HepG2 (cell line): Measurements from ENCODE around the gene SLC9C2.

Source experiments
- CEBPB ChIP-seq: IDR thresholded peaks from 2 replicates; pipeline ENCODE4 v1.6.1; 2011; ENCODE audit warnings: low read depth, low read length, improper control_type of control experiment, borderline replicate concordance
- CTCF ChIP-seq: sonication (generic); formaldehyde crosslinking; IDR thresholded peaks from 2 replicates; pipeline ENCODE4 v1.5.0; 2020; ENCODE audit warnings: mild to moderate bottlenecking, missing genetic modification reagents, moderate library complexity
- ELK4 ChIP-seq: sonication (generic); formaldehyde crosslinking; IDR thresholded peaks from 2 replicates; pipeline ENCODE4 v1.9.0; 2021; ENCODE audit warnings: missing genetic modification reagents, borderline replicate concordance
- NCOR1 ChIP-seq: fragments of 200-600 bp; sonication (generic); IDR thresholded peaks from 2 replicates; pipeline ENCODE4 v1.7.0; 2017; ENCODE audit warnings: antibody characterized with exemption, low read length, borderline replicate concordance
- RFXANK ChIP-seq: IDR thresholded peaks from 2 replicates; pipeline ENCODE4 v1.6.1; 2016
- ZNF331 ChIP-seq: sonication (generic); formaldehyde crosslinking; IDR thresholded peaks from 2 replicates; pipeline ENCODE4 v1.4.0; 2020; ENCODE audit warnings: missing genetic modification reagents
- ZNF550 ChIP-seq: sonication (generic); formaldehyde crosslinking; IDR thresholded peaks from 2 replicates; pipeline ENCODE4 v1.4.0; 2020; ENCODE audit warnings: mild to moderate bottlenecking, missing genetic modification reagents, borderline replicate concordance

GRCh38 chr1:173561263-173561662, 41.6 kb downstream of the SLC9C2 start:
- no peak for TF ChIP-seq ZNF331
- no peak for TF ChIP-seq CTCF (CRISPR knock-in tag)
- no peak for TF ChIP-seq ELK4 (CRISPR knock-in tag)
- TF ChIP-seq CEBPB = no peak
- no peak for TF ChIP-seq NCOR1
- TF ChIP-seq RFXANK (CRISPR knock-in tag) = no peak
- no peak for TF ChIP-seq ZNF550
